Hippocampal formation (tissue), 2 donors: ENCODE measurements around the gene NTPCR.
"Not testable (repeated sequence)": the region's sequence is repeated elsewhere in the genome, so short reads cannot be mapped to it uniquely, and the experiment has no call there.

Experiments used
- DNase-seq, 2 donors: peaks; one replicate each; lab custom pipeline; 2025; lab: John Stamatoyannopoulos, UW

NTPCR gene

DNA sequence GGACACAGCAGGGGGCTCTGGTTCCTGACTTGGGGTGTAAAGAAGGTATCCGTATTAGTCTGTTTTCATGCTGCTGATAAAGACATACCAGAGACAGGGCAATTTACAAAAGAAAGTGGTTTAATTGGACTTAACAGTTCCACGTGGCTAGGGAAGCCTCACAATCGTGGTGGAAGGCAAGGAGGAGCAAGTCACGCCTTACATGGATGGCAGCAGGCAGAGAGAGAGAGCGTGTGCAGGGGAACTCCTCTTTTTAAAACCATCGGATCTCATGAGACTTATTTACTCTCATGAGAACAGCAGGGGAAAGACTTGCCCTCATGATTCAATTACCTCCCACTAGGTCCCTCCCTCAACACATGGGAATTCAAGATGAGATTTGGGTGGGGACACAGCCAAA, 23.2 kb upstream of the NTPCR start:
- not testable (repeated sequence) for DNase-seq

DNA sequence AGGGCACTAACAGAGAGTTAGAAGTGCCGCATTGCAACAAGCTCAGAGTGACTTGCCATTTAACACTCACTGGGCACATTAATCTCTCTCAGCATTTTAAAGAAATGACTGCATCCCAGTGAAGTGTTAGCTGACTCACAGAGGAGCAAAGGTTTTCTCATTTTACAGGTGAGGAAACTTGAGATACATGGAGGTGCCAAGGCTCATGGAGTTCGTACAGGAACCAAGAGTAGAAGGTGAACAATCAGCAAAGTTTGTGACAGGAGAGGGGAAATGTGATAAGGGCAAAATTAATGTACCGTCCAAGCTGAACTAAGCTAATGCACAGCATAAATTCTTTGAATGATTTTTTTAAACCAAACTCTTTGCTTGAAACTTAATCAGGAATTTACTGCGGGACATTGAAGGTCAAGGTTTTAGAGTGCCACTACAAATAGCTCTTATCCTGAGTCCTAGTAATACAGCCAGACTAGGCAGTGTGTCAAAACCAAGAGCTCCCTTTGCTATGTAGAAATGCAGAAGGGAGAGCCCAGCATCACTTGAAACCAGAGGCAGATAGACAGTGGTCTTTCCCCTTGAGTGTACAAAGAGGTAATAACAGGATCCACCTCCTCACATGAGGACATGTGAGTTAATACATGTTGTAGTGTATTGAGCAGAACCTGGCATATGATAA, 22.4 kb upstream of the NTPCR start:
- DNase-seq = no peak

- no peak for DNase-seq
Measured at GRCh38 chr1:232932486-232933425, 17.7 kb upstream of the NTPCR start.

DNA sequence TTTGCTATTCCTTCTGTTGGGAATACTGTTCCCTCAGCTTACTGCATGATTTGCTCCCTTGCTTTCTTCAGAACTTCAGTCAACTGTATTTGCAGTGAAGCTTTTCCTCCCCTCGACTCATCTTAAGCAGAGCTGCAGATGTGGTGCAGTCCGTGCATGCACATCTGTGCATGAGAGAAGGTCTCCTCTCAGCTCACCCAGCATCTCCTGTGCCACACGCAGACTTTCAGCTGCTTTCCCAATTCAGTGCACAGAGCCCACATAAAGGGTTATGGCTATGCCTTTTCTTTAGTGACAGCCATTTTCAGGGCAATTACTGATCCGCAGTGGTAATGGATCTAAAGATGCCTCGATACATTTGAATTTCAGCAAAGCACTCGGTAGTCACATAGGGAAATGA, 13.5 kb upstream of the NTPCR start:
- no peak for DNase-seq

DNA sequence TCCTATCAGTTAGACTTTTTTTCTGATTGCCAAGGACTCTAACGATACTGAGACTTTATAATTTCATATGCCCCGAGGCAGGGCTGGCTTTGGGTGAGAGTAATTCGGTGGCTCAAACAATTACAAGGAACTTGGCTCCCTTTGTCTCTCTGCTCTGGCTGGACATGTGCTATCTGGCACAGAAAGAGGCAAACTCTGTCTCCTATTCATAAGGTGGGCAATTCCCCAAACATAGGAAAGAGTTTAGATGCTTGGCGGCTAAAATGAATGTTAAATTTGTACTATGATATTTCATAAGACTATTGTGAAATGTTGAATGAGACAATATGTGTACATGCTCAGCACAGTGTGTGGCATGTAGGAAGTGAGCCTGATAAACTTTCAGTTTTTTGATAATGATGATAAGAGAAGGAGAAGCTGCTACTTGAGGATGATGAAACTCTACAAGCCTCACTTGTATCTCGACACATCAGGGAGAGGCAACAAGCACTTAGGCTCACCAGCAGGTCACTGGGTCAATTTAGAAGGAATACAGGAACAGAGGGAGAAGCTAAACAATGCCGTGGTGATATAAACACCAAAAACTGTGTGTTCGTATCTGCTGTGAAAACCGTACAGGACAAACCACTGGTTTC, 12.6 kb upstream of the NTPCR start:
- no peak for DNase-seq

GRCh38 chr1:232938926-232939325, 11.5 kb upstream of the NTPCR start:
- no peak for DNase-seq

GRCh38 chr1:232939748-232940147, 10.7 kb upstream of the NTPCR start:
- DNase-seq = no peak

DNA sequence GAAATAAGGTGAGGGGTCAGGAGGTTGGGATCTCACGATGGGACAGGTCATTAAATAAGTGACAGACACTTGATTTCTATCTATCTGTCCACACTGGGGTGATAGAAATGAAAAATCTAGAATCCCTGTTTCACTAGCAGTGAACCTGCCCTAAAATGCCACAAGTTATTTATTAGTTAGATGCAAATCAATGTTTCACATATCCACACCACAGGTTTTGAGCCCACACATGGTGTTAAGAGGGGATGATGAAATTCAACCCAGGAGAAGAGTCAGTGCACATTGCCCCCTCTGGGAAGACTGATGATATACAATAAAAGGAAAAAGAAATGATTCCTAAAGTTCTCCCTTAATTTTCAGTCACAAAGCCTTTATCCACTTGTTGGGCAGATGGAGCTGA, 10.1 kb upstream of the NTPCR start:
- no peak for DNase-seq

GRCh38 chr1:232942413-232943294, 7.8 kb upstream of the NTPCR start:
- DNase-seq = no peak

- DNase-seq = no peak
Measured at GRCh38 chr1:232943679-232944252, 6.6 kb upstream of the NTPCR start.

DNA sequence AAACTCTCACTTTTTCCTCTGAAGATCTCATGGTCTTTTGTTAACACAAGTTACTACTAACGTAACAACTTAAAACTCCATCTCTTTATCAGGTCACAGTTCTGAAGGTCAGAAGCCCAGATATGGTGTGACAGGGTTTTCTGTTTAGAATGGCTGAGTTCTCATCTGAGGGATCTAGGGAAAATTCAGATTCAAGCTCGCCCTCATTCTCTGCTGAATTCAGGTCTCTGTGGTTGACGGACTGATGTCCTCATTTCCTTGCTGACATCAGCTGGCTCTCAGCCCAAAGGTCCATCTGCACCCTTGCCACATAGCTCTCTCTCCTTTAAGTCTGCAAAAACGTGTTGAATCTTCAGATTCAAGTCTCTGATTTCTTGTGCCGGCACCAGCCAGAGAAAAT, 6.1 kb upstream of the NTPCR start:
- DNase-seq = no peak

GRCh38 chr1:232949636-232950196, 695 bp upstream of the NTPCR start:
- no peak for DNase-seq

GRCh38 chr1:232951180-232951579, 769 bp downstream of the NTPCR start:
- no peak for DNase-seq

GRCh38 chr1:232951605-232952004, 1.2 kb downstream of the NTPCR start:
- DNase-seq = no peak

DNA sequence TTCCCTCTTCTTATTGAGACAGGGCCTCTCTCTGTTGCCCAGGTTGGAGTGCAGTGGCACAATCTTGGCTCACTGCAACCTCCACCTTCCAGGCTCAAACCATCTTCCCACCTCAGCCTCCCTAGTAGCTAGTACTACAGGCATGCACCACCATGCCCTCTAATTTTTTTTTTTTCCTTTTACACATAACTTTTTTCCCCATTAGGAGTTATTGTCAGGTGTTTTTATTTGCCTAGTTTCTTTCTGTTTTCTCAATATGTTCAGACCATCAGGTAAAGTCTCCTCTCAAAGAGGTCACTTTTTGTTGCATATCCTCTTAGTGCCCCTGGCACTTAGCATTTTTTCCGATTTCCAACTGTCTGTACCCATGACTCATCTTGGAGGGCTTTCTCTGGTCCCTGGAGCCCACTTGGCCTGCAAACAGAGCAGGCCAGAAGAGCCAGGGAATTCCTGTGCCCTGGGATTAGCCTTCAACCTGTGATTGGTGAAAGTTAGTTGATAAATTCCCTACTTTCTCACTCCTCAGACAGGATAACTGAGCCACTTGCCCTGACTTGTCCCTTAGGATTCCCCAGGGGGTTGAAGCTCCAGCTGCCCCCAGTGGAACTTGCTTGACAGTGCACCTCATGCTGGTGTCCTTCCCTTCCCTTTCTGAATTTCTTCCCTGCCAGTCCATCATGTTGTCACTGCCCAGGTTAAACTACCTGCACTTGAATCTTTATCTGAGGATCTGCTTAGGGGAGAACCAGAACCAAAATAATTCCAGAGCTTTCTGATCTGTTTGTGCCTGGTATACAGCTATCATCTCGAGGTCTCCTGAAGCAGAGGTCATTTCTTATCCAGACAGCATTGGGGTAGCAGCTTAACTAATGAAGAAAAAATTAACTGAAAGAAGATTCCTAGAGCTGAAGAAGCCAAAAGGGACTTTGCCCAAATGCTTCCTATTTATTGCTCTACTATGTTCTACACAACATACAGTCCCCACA, 2.4 kb downstream of the NTPCR start:
- no peak for DNase-seq

- no peak for DNase-seq
Measured at GRCh38 chr1:232954594-232955365, 4.4 kb downstream of the NTPCR start.

- no peak for DNase-seq
Measured at GRCh38 chr1:232956081-232956480, 5.7 kb downstream of the NTPCR start.

- DNase-seq = no peak
Measured at GRCh38 chr1:232958067-232958466, 7.7 kb downstream of the NTPCR start.
